K562 (cell line): ENCODE results near the gene GDF7. TPM values are rescaled to one million over a fixed set of nuclear protein-coding genes. Genes with fewer than 3 reads are reported as not detected.

Source experiments
- CEBPB ChIP-seq: fragments of 450-650 bp; IDR thresholded peaks from 2 replicates; pipeline ENCODE4 v1.6.1; 2016; ENCODE audit warnings: missing genetic modification characterization, missing compliant biosample characterization
- CSDE1 ChIP-seq, 2 experiments: fragments of 450-650 bp; IDR thresholded peaks; 2 replicates each; pipeline ENCODE4 v1.6.1; 2016; ENCODE audit warnings: mild to moderate bottlenecking in 1 of 2
- EGR1 ChIP-seq: fragments of 450-650 bp; conservative IDR thresholded peaks from 2 replicates; pipeline ENCODE4 v1.6.1; 2017; ENCODE audit warnings: mild to moderate bottlenecking
- ETV1 ChIP-seq: fragments of 450-650 bp; conservative IDR thresholded peaks from 2 replicates; pipeline ENCODE4 v1.6.1; 2016; ENCODE audit warnings: missing genetic modification characterization, control low read depth, low read depth, missing compliant biosample characterization
- FUS ChIP-seq: fragments of 200-400 bp; formaldehyde crosslinking; optimal IDR thresholded peaks from 2 replicates; pipeline ENCODE3; 2017; ENCODE audit warnings: low read depth, low read length
- KLF1 ChIP-seq: fragments of 450-650 bp; IDR thresholded peaks from 2 replicates; pipeline ENCODE4 v1.6.1; 2016; ENCODE audit warnings: missing genetic modification characterization, missing compliant biosample characterization
- MAFF ChIP-seq: IDR thresholded peaks from 2 replicates; pipeline ENCODE4 v1.6.1; 2012; ENCODE audit warnings: low read length, improper control_type of control experiment
- MYBL2 ChIP-seq, 2 experiments: fragments of 450-650 bp in 1 of 2; sonication (generic) in 1 of 2; formaldehyde crosslinking in 1 of 2; IDR thresholded peaks; 2 replicates each; pipeline versions ENCODE4 v1.6.1 to v1.8.1; 2017 to 2022; ENCODE audit warnings: borderline replicate concordance in 1 of 2, inconsistent platforms in 1 of 2, low read depth in 1 of 2, mild to moderate bottlenecking in 1 of 2, missing genetic modification reagents in 1 of 2, moderate library complexity in 1 of 2
- POLR2AphosphoS2 ChIP-seq: IDR thresholded peaks from 2 replicates; pipeline ENCODE4 v1.6.1; 2012; ENCODE audit warnings: low read length, improper control_type of control experiment
- RBM25 ChIP-seq: fragments of 200-400 bp; formaldehyde crosslinking; IDR thresholded peaks from 2 replicates; pipeline ENCODE4 v1.6.1; 2018; ENCODE audit warnings: low read length, low read depth, moderate library complexity; ENCODE audit not compliant: severe bottlenecking
- SIN3A ChIP-seq, 2 experiments: fragments of 150-350 bp in 1 of 2; IDR thresholded peaks; 2 replicates each; pipeline ENCODE4 v1.6.1; 2011 to 2016; ENCODE audit warnings: borderline replicate concordance in 2 of 2, low read depth in 2 of 2, low read length in 2 of 2, mild to moderate bottlenecking in 2 of 2, moderate library complexity in 2 of 2; ENCODE audit not compliant: control insufficient read depth in 1 of 2
- STAG1 ChIP-seq: sonication (generic); formaldehyde crosslinking; IDR thresholded peaks from 2 replicates; pipeline ENCODE4 v1.5.0; 2020; ENCODE audit warnings: missing genetic modification reagents, borderline replicate concordance
- TEAD2 ChIP-seq: fragments of 450-650 bp; IDR thresholded peaks from 2 replicates; pipeline ENCODE4 v1.6.1; 2016; ENCODE audit warnings: missing genetic modification characterization, control low read depth, missing compliant biosample characterization
- ZFP36 ChIP-seq: fragments of 150-350 bp; IDR thresholded peaks from 2 replicates; pipeline ENCODE4 v1.6.1; 2018; ENCODE audit warnings: low read length, low read depth; ENCODE audit not compliant: partially characterized antibody
- ZNF253 ChIP-seq: fragments of 250-450 bp; sonication (Bioruptor Pico); conservative IDR thresholded peaks from 2 replicates; pipeline ENCODE4 v1.6.1; 2021; ENCODE audit warnings: mild to moderate bottlenecking
- ZNF347 ChIP-seq: fragments of 450-650 bp; formaldehyde crosslinking; IDR thresholded peaks from 2 replicates; pipeline ENCODE4 v1.4.0; 2020; ENCODE audit warnings: low read depth, mild to moderate bottlenecking, moderate library complexity
- ZNF436 ChIP-seq: fragments of 250-450, 450-650 bp; sonication (Bioruptor Pico); formaldehyde crosslinking; IDR thresholded peaks from 2 replicates; pipeline ENCODE4 v1.7.0; 2020; ENCODE audit warnings: mild to moderate bottlenecking
- ZNF584 ChIP-seq: fragments of 200-800 bp; sonication (Bioruptor generic); IDR thresholded peaks from 2 replicates; pipeline ENCODE4 v1.6.1; 2016; ENCODE audit warnings: low read depth, mild to moderate bottlenecking, missing genetic modification characterization, missing compliant biosample characterization
- ZNF644 ChIP-seq: fragments of 200-800 bp; sonication (Bioruptor generic); IDR thresholded peaks from 2 replicates; pipeline ENCODE4 v1.6.1; 2016; ENCODE audit warnings: low read depth, missing genetic modification characterization, missing compliant biosample characterization
- ZNF695 ChIP-seq: fragments of 450-650 bp; formaldehyde crosslinking; IDR thresholded peaks from 2 replicates; pipeline ENCODE4 v1.4.0; 2020; ENCODE audit warnings: mild to moderate bottlenecking, moderate library complexity
- ZNF696 ChIP-seq: fragments of 250-450 bp; sonication (Bioruptor Pico); conservative IDR thresholded peaks from 2 replicates; pipeline ENCODE4 v1.4.0; 2020; ENCODE audit warnings: mild to moderate bottlenecking, moderate library complexity
- ZNF764 ChIP-seq: fragments of 250-450 bp; sonication (Bioruptor Pico); IDR thresholded peaks from 2 replicates; pipeline ENCODE4 v1.4.0; 2020; ENCODE audit warnings: low read depth, mild to moderate bottlenecking, moderate library complexity
- polyA plus RNA-seq, 8 experiments: library from polyadenylated mRNA; depleted of rRNA in 4 of 8; stranded (reverse) in 5 of 8; unstranded in 3 of 8; fragments of >200 nt; fragmentation: Nextera tagmentation in 2 of 8; fragmentation: Illumina TruSeq in 1 of 8; extraction: Ambion mirVana in 2 of 8; extraction: Trizol in 1 of 8; gene quantifications; 2 replicates each; pipeline versions ENCODE4 v1.2.1 to v1.2.3, GENCODE V29; 2011 to 2014; ENCODE audit warnings: inconsistent platforms in 1 of 8, missing spikeins in 1 of 8
- total RNA-seq, 7 experiments: library from RNA; depleted of rRNA in 6 of 7; stranded (reverse); fragments of >200 nt in 6 of 7; fragmentation: Illumina TruSeq in 2 of 7; extraction: Trizol in 2 of 7; gene quantifications; 2 replicates each; pipeline versions ENCODE4 v1.2.1 to v1.2.3, GENCODE V29; 2011 to 2021; ENCODE audit warnings: low replicate concordance in 1 of 7
- TF ChIP-seq, protein P1 (sequence below): sonication (generic); formaldehyde crosslinking; IDR thresholded peaks from 2 replicates; pipeline ENCODE4 v1.8.1; 2023; ENCODE audit warnings: mild to moderate bottlenecking, missing genetic modification reagents
- TF ChIP-seq, protein P2 (sequence below): sonication (generic); formaldehyde crosslinking; IDR thresholded peaks from 2 replicates; pipeline ENCODE4 v1.8.0; 2022; ENCODE audit warnings: missing genetic modification reagents, mild to moderate bottlenecking, borderline replicate concordance

The GDF7 gene
- total and polyA plus RNA-seq, 9 of the 15 experiments (the other 6 are each of a cell fraction or from before 2014, with no cell fraction given), result 0.01 TPM; not detected in 7

DNA sequence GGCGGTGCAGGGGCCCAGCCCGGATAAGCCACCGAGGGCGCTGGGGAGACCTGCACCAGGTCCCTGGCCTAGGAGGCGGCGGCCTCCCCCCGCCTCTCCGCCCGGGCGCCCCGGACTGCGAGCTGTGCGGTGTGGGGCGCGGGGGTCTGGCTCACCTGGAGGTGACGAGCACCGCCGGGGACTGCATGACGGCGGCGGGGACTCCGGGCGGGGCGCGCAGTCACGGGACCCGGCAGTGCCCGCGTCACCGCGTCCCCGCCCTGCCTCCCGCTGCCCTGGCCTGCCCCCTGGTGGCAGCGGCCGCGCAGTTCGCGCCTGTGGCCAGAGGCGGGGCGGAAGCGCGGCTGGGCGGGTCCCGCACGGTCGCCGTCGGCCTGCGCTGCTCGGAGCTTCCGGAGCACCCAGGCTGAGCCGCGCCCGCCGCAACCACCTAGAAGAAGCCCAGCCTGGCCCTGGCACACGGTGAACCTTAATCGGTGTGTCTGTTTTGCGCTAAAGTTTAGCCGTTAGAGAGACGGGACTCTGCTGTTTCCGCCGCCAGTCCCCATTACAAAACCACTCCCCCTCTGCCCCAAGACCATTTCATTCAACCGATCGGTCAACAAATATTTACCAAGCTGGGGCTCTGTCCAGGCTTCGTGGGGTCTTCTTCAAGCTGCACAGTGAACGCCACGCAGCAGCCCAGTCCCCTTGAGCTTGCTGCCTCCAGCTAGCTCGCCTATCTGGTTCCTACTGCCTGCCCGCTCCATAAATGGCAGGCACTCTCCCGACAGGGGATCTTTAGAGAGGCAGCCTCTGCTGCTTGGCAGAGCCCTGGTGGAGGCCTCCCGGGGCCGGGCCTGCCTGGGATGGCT lies 15.8 kb upstream of the GDF7 start, which contains the start of gene HS1BP3 (continued):
- TF ChIP-seq, protein P1, sequence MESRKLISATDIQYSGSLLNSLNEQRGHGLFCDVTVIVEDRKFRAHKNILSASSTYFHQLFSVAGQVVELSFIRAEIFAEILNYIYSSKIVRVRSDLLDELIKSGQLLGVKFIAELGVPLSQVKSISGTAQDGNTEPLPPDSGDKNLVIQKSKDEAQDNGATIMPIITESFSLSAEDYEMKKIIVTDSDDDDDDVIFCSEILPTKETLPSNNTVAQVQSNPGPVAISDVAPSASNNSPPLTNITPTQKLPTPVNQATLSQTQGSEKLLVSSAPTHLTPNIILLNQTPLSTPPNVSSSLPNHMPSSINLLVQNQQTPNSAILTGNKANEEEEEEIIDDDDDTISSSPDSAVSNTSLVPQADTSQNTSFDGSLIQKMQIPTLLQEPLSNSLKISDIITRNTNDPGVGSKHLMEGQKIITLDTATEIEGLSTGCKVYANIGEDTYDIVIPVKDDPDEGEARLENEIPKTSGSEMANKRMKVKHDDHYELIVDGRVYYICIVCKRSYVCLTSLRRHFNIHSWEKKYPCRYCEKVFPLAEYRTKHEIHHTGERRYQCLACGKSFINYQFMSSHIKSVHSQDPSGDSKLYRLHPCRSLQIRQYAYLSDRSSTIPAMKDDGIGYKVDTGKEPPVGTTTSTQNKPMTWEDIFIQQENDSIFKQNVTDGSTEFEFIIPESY (CRISPR knock-in tag), result peak; percentile 73
- TF ChIP-seq KLF1 (tag) (peak; percentile 95), ZNF696 (CRISPR knock-in tag) (no peak), ZNF584 (CRISPR knock-in tag) (no peak), ZFP36 (no peak), ZNF695 (CRISPR knock-in tag) (no peak), ZNF644 (0 out of 2 replicates have a peak, but pooled peaks have one; percentile 43), POLR2AphosphoS2 (no peak), EGR1 (no peak), MYBL2 (IDR thresholded peaks at IDR 0.05; ENCODE audit: low read depth) (no peak), MYBL2 (CRISPR knock-in tag; IDR thresholded peaks at IDR 0.05; ENCODE audit: borderline replicate concordance) (no peak), STAG1 (CRISPR knock-in tag) (no peak; the same call in 1 of the 2 replicates), ZNF764 (no peak), SIN3A (IDR thresholded peaks at IDR 0.05; ENCODE audit: borderline replicate concordance in 2 of 2, control insufficient read depth in 1 of 2, low read depth in 2 of 2, low read length in 2 of 2) (peak in 1 of 2 experiments; percentile 36; a peak in 1 of 4 replicates), FUS (peak; percentile 88), ZNF253 (CRISPR knock-in tag) (no peak), MAFF (no peak), ZNF347 (CRISPR knock-in tag) (no peak), TEAD2 (tag) (no peak), RBM25 (peak; percentile 43), ZNF436 (CRISPR knock-in tag) (no peak), ETV1 (tag) (0 out of 2 replicates have a peak, but pooled peaks have one; percentile 24), CSDE1 (IDR thresholded peaks at IDR 0.05) (no peak), CEBPB (tag) (no peak)
- TF ChIP-seq, protein P2, sequence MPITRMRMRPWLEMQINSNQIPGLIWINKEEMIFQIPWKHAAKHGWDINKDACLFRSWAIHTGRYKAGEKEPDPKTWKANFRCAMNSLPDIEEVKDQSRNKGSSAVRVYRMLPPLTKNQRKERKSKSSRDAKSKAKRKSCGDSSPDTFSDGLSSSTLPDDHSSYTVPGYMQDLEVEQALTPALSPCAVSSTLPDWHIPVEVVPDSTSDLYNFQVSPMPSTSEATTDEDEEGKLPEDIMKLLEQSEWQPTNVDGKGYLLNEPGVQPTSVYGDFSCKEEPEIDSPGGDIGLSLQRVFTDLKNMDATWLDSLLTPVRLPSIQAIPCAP (CRISPR knock-in tag), result no peak
